ENCODE results near the gene NAA15.
"Not testable (repeated sequence)": the region's sequence is repeated elsewhere in the genome, so short reads cannot be mapped to it uniquely, and the experiment has no call there.

Gene NAA15

DNA sequence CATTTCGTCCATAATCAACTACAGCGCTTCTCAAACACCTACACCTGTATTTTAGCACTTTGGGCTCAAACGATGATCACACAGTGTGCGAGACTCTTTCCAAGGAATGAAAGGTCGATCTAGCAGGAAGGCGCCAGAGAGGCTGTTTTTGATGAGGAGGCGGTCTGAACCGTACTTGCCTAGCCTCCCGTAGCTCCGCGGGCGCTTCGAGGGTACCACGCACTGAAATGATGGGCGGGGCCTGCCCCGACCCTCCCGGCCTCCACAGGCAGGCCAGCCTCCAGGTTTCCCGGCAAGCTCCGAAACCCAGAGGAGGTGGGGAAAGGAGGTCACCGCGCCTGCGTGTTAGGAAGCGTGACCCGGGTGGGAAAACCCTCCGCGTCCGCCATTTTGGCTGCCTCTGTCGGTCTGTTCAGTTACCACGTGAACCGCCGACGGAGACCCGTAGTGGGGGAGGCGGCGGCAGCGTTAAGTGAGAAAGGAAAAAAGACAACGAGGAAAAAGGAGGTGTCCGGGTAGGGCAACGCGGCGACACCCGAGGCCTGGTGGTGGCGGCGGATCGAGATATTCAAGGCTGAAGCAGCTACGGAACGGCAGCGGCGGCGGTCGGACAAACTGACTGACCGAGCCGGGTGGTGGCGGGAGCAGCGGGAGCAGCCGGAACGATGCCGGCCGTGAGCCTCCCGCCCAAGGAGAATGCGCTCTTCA lies at the start of gene NAA15:
NAA15 (plus strand) TSS at position 393 of the 708 bp plus-strand sequence; CDS start at position 666, 273 bp downstream.
- DNase-seq: peak; percentile 91

DNA sequence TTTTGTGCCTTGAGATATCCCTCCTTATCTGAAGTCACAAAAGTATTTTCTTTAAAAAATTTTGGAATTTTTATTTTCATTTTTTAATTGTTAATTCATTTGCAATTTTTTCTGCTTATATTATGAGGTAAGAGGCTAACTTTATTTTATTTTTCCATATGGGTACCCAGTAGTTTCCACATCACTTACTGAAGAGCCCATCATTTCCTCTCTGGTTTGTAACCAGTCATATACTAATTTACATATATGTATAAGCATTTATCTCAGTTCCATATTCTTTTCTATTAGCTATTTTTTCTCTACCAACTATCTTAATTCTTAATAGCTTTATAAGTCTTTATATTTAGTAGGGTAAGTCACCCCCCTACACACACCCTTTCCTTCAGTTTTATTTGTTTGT lies 48.3 kb upstream of the NAA15 start:
- no peak for DNase-seq

DNA sequence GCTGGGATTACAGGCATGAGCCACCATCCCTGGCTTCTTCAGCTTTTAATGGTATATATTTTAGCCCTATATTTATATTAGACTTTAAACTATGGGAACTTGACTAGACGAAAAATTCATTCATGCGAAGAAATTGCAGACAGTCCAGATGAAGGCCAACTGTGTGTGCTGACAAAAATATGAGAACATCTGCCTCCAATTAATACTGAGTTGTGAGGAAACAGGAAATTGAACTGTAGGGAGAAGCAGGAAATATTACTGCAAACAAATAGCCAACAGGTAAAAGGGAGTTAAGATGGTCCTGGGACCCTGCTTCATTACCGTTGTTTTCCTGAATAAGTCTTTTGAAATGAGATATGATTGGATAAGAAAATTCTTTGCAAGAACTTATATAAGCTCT lies 47.6 kb upstream of the NAA15 start:
- DNase-seq: no peak

DNA sequence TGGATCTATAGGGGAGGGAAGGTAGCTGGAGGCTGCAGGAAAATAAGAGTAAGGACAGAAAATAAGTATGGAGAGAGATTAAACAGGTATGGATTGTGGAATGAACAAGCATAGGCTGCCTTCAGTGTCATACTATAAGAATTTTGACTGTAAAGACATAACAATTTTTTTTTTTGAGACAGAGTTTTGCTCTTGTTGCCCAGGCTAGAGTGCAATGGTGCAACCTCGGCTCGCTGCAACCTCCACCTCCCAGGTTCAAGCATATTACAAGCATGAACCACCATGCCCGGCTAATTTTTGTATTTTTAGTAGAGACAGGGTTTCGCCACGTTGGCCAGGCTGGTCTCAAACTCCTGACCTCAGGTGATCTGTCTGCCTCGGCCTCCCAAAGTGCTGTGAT lies 45.7 kb upstream of the NAA15 start:
- not testable (repeated sequence) for DNase-seq

DNA sequence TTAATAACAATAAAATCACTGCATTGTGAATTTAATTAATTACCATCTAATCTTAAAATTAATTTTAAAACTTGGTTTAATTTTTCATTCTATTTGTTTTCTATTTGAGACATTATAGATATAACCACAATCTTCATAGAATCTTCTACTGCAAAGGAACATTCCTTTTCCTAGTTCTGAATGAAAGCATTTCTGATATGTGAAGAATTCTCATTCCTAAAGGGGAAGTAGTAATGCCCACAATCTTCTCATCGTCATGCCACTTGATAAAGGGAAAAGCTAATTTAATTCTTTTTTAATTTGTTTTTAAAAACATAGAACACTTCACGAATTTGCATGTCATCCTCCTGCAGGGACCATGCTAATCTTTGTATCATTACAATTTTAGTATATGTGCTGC lies 45.0 kb upstream of the NAA15 start:
- no peak for DNase-seq

DNA sequence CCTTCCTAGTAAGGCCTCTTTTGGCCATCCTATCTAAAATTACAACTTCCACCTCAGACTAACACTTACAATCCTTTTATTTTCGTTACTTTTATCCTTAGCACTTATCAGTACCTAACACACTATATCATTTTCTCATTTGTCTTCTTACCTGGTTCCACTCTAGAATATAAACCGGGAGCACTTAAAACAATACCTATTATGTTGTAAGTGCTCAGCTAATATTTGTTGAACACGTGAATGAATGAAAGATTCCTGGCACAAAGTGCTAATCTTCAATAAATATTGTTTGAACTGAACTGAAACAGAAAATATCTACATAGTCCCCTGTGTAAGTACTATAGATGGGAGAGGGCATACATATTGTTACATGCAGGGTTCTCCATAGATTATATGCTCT lies 35.7 kb upstream of the NAA15 start:
- no peak for DNase-seq

DNA sequence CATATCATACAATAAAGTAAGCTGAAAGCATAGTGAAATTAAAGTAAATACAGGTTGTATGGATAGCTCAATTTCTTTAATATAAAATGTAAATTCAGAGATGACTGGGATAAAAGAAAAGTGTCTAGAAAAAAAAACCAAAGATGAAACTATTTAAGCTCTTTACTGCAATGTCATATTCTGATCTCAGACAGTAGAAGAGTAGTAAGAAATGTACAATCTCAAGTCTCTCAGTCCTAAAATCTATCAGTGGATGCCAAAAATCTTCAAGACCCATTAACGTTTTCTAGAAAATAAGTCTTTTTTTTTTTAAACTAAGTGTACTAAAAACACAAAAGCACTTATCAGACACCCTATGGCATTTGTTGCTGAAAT lies 35.1 kb upstream of the NAA15 start:
- DNase-seq: no peak

DNA sequence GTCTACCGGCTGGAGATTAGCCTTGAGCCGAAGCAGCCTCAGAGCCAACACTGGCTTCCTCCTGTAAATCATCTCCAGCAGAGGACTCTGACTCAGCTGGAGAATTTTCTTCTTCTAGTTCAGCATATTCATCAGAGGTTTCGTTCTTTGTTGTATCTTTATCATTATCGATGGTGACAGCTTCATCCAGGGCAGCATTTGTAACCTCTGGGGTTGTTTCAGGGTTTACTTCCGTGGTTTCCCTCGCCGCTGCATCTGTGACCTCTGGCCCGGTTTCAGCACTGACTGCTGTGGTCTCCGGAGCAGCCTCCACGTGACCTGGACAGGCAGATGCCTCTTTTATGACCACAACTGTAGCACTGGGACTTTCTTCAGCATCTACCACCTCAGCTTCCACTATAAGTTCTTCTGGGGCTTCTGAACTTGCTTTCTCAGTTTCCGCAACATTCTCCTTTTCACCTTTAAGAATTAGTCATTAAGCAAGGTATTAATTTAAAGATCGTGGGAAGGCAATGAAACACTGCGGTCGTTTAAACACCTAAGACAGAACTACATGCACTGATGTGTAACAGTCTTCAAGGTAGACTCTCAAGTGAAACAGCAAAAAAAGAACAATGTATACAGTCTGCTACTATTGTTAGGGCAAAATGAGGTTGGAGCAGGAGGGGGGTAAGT lies 34.6 kb upstream of the NAA15 start:
- DNase-seq: peak; percentile 64

DNA sequence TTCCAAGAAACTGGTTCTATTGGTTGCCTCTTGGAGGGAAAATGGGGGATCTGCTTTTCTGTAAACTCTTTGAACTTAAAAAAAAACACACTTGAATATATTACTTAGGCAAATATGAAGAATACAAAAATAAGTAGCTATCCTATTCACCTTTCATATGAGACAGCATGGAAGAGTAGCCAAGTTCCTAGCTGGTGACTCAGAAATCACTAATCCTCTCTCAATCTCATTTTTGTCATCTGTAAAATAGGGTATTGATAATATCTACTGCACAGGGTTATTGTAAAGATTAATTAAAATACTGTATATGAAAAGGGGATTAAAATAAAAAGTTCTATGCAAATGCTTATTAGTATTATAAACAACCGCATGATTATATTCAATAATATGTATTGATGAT lies 34.0 kb upstream of the NAA15 start:
- peak; percentile 9 for DNase-seq

DNA sequence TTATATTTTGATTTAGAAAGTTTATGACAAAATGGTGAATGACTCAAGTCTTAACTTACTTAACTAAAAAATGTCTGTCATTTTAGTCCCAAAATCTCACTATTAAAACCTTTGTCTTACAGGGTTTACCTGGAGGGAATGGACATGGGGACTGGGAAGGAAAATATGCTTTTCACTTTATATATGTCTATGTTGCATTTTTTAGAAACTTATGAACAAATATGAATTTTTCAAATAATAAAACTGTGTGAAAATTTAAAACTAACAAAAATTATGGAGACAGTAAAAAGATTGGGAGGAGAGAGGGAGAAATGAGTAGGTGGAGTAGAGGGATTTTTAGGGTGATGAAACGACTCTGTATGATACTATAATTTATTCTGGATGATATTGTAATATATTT lies 27.5 kb upstream of the NAA15 start:
- no peak for DNase-seq

DNA sequence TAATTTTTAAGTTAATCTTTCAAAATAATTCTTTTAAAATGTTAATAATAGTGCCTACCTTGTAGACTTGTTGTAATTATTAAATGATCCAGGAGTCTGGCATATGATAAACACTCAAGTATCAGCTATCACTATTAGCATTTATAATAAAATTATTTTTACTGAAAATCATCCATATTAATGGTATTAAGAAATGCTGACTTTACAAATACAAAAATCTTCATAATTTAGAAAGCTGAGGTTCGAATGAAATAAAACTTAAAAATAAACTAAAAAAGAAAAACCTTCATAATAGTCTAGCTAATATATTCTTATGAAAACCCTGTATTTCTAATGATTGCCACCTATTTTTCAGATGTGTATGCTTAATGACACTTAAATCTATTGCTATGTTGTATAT lies 26.5 kb upstream of the NAA15 start:
- DNase-seq: no peak

DNA sequence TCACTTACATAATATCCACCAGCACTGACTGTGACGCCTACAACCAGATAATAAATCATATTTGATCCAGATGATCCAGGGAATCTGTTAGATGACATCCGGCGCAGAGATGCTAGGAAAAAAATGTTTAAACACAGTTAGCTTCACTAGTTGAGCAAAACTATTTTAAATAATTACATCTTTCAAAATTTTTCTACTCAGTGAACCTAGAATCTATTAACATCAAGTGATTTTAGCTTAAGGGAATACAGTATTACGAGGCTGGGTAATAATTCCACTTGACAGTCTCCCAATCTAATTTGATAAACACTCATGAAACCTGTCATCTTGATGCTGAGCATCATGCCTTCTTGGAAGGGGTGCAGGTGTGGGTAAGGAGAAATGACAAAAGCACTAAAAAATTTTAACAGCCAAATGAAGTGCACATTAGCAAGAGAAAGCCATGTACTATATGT lies 26.0 kb upstream of the NAA15 start:
- no peak for DNase-seq

DNA sequence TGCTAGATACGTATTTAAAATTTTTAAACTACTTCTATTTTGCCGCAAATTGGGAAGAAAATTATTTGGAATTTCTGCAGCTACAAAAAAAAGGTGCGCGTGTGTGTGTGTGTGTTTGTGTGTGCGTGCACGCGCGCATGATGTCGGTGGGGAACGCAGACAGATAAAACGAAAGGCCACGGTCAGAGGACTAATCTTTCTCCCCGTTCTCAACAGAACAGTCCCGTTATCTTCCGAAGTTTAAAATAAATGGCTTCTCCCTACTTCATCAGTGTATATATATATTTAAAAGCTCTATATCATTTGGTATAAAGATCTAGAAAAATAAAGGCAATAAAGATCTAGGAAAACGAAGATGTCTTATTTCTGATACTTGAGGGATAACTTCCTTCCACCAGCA lies 22.8 kb upstream of the NAA15 start:
- DNase-seq: no peak

DNA sequence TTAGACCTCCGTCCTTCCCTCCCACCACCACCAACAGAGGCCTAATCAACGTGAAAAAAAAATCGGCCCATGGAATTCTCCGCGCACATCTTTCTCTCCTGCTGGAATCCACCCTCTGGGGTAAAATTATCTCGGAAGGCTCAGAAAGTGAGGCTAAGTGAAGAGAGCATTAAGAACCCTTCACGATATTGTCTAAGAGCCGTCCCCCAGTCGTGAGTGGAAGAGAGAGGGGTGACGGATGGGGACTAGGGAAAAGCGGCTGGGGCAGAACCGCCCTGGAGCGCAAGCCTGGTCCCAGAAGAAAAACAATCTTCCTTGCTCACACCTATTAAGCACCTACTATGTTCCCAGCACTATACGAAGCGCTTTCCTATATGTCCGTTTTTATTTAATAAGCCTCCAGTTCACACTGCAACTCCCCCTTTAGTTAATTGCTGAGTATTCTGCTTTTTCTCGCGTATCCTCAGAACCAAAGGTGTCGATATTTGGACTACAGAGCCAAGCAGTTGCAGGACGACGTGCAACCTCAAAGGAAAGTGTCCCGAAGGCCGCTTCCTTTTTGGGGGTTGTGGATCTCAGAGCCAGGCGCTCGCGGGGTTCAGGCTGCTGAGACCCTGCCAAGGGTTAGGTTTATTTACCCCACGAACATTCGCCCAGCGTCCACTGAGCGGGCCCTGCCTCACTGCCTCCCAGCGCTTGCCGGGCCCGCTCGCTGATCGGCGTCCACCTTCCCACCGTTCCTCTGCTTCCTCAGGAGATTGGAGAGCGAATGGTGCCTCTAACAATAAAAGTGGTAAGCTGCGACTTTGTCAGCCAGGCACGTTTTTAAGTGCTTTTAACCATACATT lies 22.2 kb upstream of the NAA15 start:
- DNase-seq: no peak

DNA sequence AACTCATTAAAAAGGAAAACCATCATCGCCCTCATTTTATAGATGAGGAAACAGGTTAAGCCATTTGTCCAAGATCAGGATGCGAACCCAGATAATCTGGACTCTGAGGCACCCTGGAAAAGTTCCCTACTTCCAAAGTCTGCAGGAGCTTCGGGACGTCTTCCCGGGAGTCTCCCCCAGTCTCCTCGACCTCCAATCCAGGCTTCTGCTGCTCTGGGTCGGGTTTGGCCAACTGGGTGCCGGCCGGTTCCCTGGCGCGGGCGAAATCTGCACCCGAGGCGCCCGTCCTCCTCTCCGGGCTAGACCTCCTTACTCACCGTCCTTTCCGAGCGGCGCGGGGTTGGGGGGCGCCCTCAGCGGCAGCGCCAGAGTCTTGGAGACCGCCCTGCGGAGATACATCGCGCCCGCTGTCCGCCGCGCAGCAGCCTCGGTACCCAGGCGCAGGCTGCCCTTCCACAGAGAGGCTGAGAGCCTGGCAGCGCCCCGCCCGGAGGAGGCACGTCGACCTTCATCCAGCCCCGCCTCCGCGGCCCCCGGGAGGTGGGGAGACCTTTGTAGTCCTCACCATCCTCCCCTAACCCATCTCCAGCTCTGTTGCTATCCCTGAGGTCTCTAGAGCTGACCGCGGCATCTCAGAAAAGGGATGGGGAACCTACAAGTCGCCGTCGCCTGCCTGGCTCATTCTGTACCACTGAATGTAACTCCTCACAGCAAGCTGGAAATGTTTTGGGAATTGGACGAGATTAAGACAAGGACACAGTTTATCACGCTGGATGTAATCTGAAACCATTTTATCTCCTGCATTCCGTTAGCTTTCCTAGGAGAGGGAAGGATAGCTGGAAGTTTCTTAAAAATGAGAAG lies 21.3 kb upstream of the NAA15 start, which contains the start of gene MGARP:
MGARP (minus strand) TSS at position 466 of the 861 bp plus-strand sequence; CDS start at position 399, 67 bp downstream.
- no peak for DNase-seq

DNA sequence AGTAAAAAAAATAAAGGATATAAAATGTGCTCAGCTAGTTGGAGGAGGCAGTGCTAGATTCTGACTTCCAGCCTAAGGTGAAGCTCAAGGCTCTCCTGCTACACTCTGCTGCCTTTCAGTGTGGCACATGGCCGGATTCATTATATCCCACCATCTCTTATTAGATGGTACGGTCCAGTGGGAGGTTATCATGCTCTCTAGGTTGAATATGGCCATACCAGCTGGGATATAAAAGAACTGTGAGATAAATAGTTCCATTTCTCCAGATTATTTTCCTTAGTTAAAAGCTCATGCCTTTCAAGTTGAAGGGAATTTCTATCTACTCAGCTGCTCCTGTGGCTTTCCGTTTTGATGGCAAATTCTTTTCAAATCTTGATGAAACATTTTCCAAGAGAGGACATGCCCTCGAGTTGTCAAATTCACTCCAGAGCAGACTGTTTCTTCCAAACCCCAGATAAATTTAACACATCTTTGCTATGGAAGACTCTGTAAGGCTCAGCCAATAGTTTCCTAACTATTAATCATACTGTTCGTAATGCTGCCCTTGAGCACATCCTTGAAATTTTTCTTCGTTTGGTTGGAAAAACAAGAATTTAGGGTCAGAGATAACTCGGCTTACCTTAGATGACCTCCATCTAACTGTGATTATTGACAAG lies 19.1 kb upstream of the NAA15 start:
- no peak for DNase-seq

DNA sequence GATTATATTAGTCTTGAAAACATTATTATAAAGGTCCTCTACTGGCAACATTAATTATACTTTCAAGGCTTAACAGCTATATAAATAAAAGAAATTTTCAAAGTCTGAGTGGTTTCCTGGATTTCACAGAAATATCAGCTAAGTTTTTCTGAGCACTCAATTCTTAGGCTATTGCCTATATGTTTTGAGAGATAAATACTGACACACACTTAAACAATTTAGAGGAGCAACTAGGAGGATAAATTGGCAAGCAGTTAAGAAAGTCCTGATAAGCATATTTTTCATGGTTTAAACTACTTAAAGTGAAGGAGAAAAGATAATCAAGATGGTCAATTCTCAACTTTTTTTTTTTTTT lies 18.6 kb upstream of the NAA15 start:
- DNase-seq: no peak

DNA sequence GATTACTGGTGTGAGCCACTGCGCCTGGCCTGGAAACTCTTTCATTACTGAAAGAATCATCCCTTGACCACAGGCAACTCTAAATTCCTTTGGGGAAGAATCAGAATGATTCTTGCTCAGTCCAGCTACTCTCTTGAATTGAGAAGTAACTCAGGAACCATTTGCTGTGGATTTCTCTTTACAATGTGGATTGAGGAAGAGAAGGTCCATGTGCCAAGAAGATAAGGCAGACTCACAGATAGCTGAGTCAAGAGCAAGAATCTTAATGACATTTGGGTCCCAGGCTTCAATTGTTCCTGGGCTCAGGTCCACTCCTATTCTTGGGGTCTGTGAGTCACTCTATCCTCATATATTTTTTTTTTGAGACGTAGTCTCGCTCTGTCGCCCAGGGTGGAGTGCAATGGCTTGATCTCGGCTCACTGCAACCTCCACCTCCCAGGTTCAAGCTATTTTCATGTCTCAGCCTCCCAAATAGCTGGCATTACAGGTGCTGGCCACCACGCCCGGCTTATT lies 15.1 kb upstream of the NAA15 start:
- no peak for DNase-seq

DNA sequence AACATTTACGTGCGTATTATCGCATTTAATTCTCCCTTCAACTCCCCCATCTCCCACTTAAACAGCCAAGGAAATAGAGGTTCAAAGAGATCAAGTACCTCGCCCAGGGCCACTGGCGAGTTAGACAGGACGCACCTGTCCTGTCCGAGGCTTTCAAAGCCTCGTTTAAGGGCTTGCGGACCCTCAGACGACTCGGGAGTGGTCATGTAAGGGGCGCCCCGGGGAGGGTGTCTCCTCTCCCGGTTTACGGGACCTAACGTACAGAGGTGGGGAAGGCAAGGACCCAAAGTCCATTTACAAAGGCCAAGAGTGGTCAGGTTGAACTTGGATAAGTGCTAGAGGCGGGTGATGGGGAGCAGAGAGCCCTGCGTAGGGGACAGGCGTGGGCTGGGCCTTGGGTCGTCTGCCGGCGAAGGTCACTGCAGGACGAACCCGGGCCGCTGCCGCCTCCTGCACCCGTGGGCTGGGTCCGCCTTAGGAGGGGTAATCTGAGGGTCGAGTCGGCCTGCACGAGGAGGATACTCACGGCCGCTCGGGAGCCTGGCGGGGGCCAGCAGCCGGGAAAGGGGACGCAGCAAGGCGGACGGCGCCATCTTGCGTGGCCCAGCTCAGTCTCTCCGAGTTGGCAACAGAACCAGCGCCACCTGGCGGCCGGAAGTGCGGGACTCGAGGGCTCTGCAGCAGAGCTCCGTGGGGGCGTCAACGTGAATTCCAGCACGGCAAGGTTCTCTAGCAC lies 5.9 kb upstream of the NAA15 start:
- peak; percentile 78 for DNase-seq

DNA sequence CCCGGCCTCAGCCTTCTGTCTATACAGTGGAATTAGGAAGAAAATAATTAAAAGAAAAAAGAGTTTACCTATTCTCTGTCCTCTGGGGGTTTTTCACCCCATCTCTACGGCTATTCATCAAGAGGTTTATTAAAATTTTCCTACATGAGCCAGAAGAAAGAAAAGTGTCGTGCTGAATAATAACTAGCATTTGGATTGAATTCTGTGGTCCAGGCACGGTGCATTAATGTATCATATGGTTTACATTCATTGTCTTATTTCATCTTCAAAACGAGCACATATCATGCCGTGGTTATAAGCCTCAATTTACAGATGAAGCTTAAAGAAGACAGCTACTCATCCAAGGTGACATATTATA lies 5.4 kb upstream of the NAA15 start:
- DNase-seq: no peak

DNA sequence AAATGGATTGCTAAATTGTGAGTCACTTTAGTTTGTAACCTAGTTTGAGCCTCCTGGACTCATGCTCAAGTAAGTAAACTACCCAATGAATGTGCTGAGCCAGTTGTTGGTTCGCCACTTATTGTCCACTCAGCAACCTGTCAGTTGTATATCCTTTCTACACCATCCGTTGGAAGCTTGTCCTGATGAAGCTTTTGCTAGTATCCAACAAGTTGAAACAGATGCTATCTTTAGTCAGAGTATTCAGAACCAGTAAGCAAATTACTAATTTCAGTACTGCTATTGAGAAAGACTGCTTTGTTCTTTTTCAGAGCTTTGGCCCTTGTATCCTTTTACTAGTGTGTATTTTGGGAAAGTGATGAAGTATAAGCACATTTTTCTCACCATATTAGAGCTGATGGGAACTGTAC lies 4.3 kb upstream of the NAA15 start:
- DNase-seq: peak; percentile 44

Data from HCEC 1CT (cell line).